Activated effector memory CD4-positive, alpha-beta T cell treated with Interleukin-2 at 50 U/mL for 16 hours (primary cell): ENCODE measurements around the gene RTL9.
"Not testable (repeated sequence)": the region's sequence is repeated elsewhere in the genome, so short reads cannot be mapped to it uniquely, and the experiment has no call there.

Experiments used
- DNase-seq: peaks from one replicate; pipeline ENCODE4 v3.0.0-alpha.2; 2020

Gene RTL9

GRCh38 chrX:110346681-110347080 lies 12.0 kb upstream of the RTL9 start:
- no peak for DNase-seq

GRCh38 chrX:110359273-110359672 lies 625 bp downstream of the RTL9 start:
- DNase-seq, result no peak

GRCh38 chrX:110363244-110363643 lies 4.6 kb downstream of the RTL9 start:
- no peak for DNase-seq

GRCh38 chrX:110373310-110373709 lies 14.7 kb downstream of the RTL9 start:
- DNase-seq, result no peak

- no peak for DNase-seq
Measured at GRCh38 chrX:110374559-110374958, 15.9 kb downstream of the RTL9 start.

- no peak for DNase-seq
Measured at GRCh38 chrX:110381216-110381615, 22.6 kb downstream of the RTL9 start.

GRCh38 chrX:110383414-110383813 lies 24.8 kb downstream of the RTL9 start:
- no peak for DNase-seq

GRCh38 chrX:110384490-110384889 lies 25.8 kb downstream of the RTL9 start:
- DNase-seq, result no peak

- DNase-seq, result no peak
Measured at GRCh38 chrX:110389570-110389969, 30.9 kb downstream of the RTL9 start.

- DNase-seq, result no peak
Measured at GRCh38 chrX:110391086-110391485, 32.4 kb downstream of the RTL9 start.

- DNase-seq, result no peak
Measured at GRCh38 chrX:110394651-110395050, 36.0 kb downstream of the RTL9 start.

GRCh38 chrX:110395877-110396276 lies 37.2 kb downstream of the RTL9 start:
- no peak for DNase-seq

- no peak for DNase-seq
Measured at GRCh38 chrX:110396735-110397134, 38.1 kb downstream of the RTL9 start.

GRCh38 chrX:110397339-110397738 lies 38.7 kb downstream of the RTL9 start:
- no peak for DNase-seq

- DNase-seq, result no peak
Measured at GRCh38 chrX:110397904-110398303, 39.3 kb downstream of the RTL9 start.

GRCh38 chrX:110399497-110399896 lies 40.8 kb downstream of the RTL9 start:
- no peak for DNase-seq

GRCh38 chrX:110399966-110400365 lies 41.3 kb downstream of the RTL9 start:
- no peak for DNase-seq

GRCh38 chrX:110401135-110401534 lies 42.5 kb downstream of the RTL9 start:
- DNase-seq, result no peak

- DNase-seq, result no peak
Measured at GRCh38 chrX:110402091-110402849, 43.6 kb downstream of the RTL9 start.

GRCh38 chrX:110402850-110403221 lies 44.2 kb downstream of the RTL9 start:
- no peak for DNase-seq

- DNase-seq, result no peak
Measured at GRCh38 chrX:110403441-110404238, 45.0 kb downstream of the RTL9 start.

GRCh38 chrX:110404376-110404775 lies 45.7 kb downstream of the RTL9 start:
- DNase-seq, result no peak

GRCh38 chrX:110406250-110406649 lies 47.6 kb downstream of the RTL9 start:
- DNase-seq, result not testable (repeated sequence)

GRCh38 chrX:110406822-110407221 lies 48.2 kb downstream of the RTL9 start:
- no peak for DNase-seq
